ENCODE results near the gene VAV3.

The VAV3 gene

GRCh38 chr1:107787299-107787698, 177.7 kb downstream of the VAV3 start:
- no peak overlapping the region for H3K4me3 ChIP-seq (ENCODE audit: low read depth, low read length)
- TF ChIP-seq, protein P1, sequence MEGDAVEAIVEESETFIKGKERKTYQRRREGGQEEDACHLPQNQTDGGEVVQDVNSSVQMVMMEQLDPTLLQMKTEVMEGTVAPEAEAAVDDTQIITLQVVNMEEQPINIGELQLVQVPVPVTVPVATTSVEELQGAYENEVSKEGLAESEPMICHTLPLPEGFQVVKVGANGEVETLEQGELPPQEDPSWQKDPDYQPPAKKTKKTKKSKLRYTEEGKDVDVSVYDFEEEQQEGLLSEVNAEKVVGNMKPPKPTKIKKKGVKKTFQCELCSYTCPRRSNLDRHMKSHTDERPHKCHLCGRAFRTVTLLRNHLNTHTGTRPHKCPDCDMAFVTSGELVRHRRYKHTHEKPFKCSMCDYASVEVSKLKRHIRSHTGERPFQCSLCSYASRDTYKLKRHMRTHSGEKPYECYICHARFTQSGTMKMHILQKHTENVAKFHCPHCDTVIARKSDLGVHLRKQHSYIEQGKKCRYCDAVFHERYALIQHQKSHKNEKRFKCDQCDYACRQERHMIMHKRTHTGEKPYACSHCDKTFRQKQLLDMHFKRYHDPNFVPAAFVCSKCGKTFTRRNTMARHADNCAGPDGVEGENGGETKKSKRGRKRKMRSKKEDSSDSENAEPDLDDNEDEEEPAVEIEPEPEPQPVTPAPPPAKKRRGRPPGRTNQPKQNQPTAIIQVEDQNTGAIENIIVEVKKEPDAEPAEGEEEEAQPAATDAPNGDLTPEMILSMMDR (conservative IDR thresholded peaks at IDR 0.05; ENCODE audit: low read depth, low read length) = peak; percentile 29
- peak; percentile 13 for DNase-seq (ENCODE audit: low read depth)

DNA sequence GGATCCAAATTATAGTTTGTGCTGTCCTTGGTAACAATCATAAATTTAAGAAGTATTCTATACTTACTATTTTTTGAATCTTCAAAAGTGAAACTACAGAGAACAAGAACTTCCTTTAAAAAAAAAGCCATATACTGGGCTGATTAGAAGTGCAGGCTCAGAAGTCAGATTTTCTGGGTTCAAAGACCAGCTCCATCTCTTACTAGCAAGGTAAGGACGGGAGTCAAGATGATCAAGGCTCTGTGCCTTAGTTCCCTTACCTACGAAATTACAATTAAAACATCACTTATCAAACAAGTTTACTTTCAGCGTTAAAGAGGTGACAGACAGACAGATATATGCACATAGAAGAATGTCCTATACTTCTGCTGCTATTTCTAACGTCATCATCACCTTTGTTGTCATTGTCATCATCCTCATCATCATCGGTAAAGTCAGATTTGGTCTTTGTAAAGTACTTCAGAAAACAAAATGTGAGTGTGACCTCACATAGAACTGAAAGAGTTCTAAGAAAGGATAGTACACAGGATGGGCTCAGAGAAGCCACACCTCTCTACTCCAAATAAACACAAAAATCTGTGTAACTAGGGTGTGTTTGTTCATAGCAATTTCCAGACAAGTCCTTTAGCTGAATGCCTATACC, 178.7 kb downstream of the VAV3 start:
- TF ChIP-seq, protein P1 (conservative IDR thresholded peaks at IDR 0.05; ENCODE audit: low read depth, low read length) = no peak
- no peak overlapping the region for H3K4me3 ChIP-seq (ENCODE audit: low read depth, low read length)
- DNase-seq (ENCODE audit: low read depth) = no peak

GRCh38 chr1:107785496-107786202, 179.3 kb downstream of the VAV3 start:
- TF ChIP-seq, protein P1 (conservative IDR thresholded peaks at IDR 0.05; ENCODE audit: low read depth, low read length) = no peak
- H3K4me3 ChIP-seq (ENCODE audit: low read depth, low read length) = no peak overlapping the region
- no peak for DNase-seq (ENCODE audit: low read depth)

GRCh38 chr1:107782217-107782845, 182.6 kb downstream of the VAV3 start:
- no peak overlapping the region for H3K4me3 ChIP-seq (ENCODE audit: low read depth, low read length)
- peak; percentile 78 for DNase-seq (ENCODE audit: low read depth)
- TF ChIP-seq, protein P1 (conservative IDR thresholded peaks at IDR 0.05; ENCODE audit: low read depth, low read length) = peak; percentile 61

DNA sequence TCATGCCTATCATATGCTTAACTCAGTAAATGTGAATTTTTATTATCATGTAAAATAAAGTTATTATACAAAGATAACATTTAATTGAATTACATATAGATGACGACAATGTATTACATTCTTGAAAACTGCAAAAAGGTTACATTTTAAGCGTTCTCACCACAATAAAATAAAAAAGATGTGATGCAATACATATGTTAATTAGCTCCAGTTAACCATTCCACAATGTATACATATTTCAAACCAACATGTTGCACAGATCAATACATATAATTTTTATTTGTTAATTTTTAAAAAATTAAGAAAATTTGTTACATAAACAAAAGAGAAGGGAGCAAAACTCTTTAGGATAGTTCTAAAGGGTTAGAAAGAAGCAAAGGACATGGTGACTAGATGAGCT, 183.7 kb downstream of the VAV3 start:
- TF ChIP-seq, protein P1 (conservative IDR thresholded peaks at IDR 0.05; ENCODE audit: low read depth, low read length) = no peak
- H3K4me3 ChIP-seq (ENCODE audit: low read depth, low read length) = no peak overlapping the region
- no peak for DNase-seq (ENCODE audit: low read depth)

- no peak for DNase-seq (ENCODE audit: low read depth)
- H3K4me3 ChIP-seq (ENCODE audit: low read depth, low read length) = no peak overlapping the region
- TF ChIP-seq, protein P1 (conservative IDR thresholded peaks at IDR 0.05; ENCODE audit: low read depth, low read length) = no peak
Observed at GRCh38 chr1:107777664-107778047, 187.3 kb downstream of the VAV3 start.
